ENCODE results near the gene GYG2.
A peak's percentile ranks its signal among the peaks of the same experiment; 100 is the strongest.
"Not testable (repeated sequence)": the region's sequence is repeated elsewhere in the genome, so short reads cannot be mapped to it uniquely, and the experiment has no call there.

Gene GYG2

DNA sequence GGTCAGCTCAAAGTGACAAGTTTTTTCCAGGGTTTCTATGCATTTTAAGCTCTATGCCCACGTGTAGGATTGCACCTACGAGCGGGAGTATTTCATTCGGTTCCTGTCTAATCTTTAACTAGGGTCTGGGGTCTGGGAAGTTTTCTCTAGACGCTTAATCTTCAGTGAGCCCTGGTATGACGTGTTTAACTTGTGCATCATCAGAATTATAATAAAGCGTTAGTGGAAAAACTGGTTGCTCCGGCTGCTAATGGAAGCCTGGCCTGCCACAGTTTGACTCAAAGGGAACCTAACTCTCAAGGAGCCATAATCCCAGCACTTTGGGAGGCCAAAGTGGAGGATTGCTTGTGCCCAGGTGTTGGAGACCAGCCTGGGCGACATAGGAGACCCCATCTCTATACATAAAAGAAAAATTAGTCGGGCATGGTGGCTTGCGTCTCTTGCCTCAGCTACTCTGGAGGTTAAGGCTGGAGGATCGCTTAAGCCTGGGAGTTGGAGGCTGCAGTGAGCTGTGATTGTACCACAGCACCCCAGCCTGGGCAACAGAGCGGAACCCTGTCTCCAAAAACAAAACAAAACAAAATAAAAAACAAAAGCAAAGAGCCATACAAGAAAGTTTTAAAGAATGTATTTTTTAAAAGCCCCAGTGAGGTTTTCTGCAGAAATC is 70.2 kb downstream of the GYG2 start:
- no peak overlapping the region for H3K4me3 ChIP-seq (ENCODE audit: low read depth, low read length)

DNA sequence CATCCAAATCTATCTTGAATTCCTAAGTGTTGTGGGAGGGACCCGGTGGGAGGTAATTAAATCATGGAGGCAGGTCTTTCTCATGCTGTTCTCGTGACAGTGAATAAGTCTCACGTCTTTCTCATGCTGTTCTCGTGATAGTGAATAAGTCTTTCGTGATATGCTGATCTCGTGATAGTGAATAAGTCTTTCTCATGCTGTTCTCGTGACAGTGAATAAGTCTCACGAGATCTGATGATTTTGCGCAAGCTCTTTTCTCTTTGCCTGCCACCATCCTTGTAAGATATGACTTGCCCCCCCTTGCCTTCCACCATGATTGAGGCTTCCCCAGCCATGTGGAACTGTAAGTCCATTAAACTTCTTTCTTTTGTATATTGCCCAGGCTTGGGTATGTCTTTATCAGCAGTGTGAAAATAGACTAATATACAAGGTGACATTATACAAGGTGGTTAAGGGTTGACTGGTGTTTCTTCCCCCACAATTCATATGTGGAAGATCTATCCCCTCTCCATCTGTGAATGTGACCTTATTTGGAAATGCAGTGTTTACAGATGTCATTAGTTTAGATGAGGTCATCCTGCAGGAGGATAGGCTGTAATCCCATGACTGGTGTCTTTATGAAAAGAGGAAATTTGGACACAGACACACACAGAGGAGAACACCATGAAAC is 72.8 kb downstream of the GYG2 start:
- H3K4me3 ChIP-seq (ENCODE audit: low read depth, low read length): no peak overlapping the region

DNA sequence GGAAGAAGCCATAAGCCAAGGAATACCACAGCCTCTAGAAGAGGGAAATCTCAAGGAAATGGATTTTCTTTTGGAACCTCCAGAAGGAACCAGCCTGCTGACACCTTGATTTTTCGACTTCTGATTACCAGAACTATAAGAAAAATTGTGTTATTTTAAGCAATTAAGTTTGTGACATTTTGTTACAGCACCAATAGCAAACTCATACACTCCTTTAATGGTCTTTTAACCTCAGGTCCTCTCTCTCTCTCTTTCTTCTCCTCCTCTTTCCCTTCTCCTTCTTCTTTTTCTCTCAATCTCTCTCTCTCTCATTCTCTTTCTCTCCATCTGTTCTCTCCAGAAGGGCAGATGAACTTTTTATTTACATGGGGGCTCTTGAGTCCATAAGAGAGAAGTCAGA is 74.1 kb downstream of the GYG2 start:
- H3K4me3 ChIP-seq (ENCODE audit: low read depth, low read length): no peak overlapping the region

DNA sequence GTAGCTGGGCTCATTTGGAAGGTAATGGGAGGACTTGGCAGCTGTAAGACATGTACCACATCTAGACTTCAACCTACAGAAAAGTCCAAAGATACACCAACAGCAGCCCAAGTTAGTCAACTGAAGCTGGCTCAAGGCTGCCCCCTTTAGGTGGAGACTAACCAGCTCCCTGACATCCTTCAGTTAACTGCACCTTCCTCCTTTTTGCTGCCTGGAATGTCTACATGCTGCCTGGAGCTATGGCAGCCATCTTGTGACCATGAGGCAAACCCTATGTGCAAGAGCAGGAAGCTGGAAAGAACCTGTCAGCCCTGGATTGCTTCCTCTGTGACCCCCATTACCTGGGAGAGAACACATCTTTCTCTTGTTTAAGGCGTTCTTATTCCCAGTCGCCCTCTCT is 74.6 kb downstream of the GYG2 start:
- no peak overlapping the region for H3K4me3 ChIP-seq (ENCODE audit: low read depth, low read length)

DNA sequence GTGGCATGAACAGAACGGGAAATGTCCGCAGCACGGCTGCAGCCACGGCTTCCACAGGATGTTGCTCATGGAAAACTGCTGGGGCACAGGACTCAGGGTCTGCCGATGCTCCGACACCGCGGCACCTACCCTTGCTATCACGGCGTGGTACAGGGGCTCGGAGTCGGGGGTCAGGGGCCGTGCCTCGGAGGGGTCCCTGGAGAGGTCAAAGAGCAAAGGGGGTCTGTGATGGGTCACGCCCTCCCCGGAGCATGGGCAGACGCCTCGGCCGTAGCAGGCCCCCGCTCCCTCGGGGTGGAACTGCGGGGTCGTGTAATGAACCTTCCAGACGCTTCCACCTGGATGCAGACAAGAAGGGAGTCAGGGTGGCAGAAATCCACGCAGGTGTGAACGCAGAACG is 78.6 kb downstream of the GYG2 start:
- no peak overlapping the region for H3K4me3 ChIP-seq (ENCODE audit: low read depth, low read length)

DNA sequence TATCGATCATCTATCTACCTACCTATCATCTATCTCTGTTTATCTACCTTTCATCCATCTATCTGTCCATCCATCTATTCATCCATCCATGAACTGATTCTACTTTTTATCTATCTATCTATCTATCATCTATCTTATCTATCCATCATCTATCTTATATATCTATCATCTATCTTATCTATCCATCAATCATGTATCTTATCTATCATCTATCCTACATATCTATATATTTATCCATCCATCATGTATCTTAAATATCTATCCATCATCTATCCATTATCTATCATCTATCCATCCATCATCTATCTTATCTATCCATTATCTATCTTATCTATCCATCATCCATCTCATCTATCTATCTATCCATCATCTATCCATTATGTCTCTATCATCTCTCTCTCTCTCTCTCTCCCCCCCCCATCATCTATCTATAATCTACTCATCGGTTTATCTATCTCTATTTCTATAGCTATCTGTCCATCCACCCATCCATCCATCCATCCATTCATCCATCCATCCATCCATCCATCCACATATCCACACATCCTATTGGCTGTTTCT is 79.5 kb downstream of the GYG2 start:
- H3K4me3 ChIP-seq (ENCODE audit: low read depth, low read length): no peak overlapping the region

DNA sequence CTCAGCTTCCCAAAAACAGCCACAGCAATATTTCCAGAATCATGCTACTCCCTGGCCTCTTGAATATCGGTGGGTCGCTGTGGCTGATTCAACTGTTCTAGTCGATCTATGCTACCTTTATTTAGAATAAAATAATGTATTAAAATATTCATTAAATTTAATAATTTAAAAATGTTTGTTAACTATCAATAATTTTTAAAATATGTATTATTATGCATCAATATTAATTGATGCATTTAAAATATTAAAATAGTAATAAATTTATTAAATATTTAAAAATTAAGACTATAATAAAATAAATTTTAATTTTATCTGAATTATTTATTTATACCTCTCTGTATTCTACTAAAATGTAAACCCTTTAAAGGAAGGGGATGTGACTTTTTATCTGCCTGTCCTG is 81.4 kb downstream of the GYG2 start:
- no peak overlapping the region for H3K4me3 ChIP-seq (ENCODE audit: low read depth, low read length)

DNA sequence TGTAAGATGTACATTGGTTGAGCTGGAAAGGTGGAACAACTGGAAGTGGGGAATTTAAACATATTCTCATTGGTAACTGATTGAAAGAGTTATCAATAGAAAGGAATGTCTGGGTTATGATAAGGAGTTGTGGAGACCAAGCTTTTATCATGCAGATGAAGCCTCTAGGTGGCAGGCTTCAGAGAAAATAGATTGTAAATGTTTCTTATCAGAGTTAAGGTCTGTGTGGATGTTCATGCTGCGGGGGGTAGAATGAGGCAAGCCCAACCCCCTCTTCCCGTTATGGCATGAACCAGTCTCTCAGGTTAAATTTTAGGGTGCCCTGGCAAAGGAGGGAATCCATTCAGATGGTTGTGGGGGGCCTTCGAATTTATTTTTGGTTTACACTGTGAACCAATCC is 84.4 kb downstream of the GYG2 start:
- no peak overlapping the region for H3K4me3 ChIP-seq (ENCODE audit: low read depth, low read length)

DNA sequence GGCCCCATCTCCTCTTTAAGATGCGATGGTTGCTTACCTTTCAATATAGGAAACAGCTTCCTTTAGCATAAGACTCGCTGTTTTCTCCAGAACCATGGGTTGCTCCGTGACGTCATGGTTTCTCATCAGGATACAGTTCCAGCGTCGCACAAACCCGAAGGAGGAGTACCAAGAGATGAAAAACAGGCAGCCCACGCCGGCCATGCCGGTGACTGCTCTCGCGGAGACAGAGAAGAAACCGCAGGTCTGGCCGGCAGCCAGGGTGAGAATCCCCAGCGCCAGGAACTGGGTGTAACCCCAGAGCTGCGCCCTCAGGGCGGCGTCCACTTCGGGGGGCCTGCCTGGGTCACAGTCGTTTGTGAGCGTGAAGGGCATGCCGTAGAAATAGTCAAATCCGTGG is 89.0 kb downstream of the GYG2 start:
- no peak overlapping the region for H3K4me3 ChIP-seq (ENCODE audit: low read depth, low read length)

DNA sequence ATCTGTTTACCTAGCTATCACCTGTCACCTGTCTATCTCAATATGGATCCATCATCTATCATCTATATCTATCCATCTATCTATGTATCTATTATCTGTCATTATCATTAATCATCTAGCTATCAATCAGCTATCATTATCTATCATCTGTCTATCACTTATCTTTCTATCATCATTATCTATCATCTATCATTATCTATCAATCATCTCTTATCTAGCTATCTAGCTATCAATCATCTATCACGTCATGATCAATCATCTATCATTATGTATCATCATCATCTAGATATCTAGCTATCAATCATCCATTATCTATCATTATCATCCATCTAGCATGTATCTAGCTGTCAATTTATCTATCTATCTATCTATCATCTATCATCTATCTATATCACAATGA is 92.5 kb downstream of the GYG2 start:
- H3K4me3 ChIP-seq (ENCODE audit: low read depth, low read length): no peak overlapping the region

DNA sequence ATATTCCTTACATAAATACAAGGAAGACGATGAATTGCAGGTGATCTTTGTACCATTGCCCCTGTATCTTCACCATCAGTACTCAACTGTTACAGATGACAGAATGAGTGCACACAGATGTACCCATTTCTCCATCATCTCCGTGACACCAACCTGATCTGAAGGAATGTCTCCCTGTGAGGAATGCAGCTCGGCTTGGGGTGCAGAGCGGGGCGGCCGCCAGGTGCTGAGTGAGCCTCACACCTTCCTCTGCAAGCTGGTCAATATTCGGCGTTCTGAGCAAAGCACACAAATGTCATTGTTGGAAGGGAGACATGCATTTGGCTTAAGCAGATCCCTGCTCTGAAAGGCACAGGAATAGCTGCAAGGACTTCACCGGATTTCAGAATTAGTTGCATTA is 93.0 kb downstream of the GYG2 start:
- no peak overlapping the region for H3K4me3 ChIP-seq (ENCODE audit: low read depth, low read length)

DNA sequence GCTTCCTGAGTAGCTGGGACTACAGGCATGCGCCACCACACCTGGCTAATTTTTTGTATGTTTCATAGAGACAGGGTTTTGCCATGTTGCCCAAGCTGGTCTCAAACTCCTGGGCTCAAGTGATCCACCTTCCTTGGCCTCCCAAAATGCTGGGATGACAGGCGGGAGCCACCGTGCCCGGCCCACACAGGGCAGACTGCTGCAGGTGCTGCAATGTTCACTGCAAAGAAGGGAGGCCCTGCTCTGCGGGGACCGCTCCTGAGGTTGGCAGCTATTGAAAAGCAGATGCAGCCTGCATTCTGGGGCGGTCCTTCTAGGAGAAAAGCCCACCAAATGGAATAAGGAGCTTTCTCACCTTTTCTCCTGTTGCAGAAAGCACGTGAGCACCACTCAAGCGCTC is 95.4 kb downstream of the GYG2 start:
- H3K4me3 ChIP-seq (ENCODE audit: low read depth, low read length): no peak overlapping the region

DNA sequence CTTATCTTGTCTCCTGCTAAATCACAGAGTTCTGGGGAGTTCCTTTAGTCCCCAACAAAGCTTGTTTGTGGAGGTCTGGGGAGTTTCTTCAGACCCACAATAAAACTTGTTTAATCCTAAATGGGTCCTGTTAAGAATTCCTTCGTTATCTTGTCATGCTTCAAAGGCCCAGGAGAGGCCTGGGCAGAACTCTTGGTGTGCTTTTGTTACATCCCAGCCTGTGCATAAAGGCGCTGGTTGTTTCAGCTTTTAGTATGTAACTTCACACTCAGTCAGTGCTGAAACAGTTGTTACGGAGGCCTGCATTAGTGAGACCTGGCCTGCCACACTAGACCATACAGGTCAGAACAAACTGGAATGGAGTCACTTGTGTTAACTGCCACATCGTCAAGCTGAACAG is 97.5 kb downstream of the GYG2 start:
- H3K4me3 ChIP-seq (ENCODE audit: low read depth, low read length): not testable (repeated sequence)

DNA sequence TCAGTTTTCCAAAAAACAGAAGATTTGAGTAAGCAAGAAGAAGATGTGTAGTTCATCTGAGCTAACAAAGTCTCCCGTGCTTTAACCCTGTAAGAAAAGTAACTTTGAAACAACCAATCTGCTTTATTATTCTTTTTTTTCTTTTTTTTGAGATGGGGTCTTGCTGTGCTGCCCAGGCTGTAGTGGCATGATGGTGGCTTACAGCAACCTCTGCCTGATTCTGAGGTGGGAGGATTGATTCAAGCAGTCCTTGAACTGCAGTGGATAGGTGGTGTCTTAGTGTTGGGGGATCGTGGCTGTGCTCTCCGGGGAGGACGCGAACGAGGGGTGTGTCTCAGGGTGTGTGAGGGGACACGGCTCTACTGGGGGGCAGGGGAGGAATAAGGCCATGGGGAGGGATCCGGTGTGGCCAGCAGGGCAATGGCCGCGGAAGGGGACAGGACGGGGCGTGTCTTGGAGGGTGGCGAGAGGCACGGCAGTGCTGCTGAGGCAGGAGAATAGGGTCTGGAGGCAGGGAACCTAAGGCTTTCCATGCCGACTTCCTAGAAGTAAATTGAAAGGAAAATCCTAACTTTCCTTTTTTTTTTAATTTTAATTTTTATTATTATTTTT is 98.0 kb downstream of the GYG2 start:
- no peak overlapping the region for H3K4me3 ChIP-seq (ENCODE audit: low read depth, low read length)

DNA sequence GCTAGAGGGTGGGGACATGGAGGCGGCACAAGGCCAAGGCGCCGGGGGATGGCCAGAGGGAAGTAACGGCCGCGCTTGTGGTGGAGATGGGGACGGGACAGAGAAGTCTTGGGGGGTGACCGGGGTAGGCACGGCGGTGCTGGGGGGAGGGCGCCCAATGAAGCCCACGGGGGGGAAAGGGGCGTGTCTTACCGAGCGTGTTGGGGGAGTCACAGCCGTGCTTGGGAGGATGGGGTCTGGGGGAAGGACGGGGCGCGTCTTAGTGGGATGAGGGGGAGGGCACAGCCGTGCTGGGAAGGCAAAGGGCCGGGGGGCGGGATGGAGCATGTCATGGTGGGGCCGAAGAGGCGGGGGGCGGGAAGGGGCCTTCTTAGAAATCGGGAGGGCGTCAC is 99.5 kb downstream of the GYG2 start:
- H3K4me3 ChIP-seq (ENCODE audit: low read depth, low read length): peak overlapping the region; percentile 17

DNA sequence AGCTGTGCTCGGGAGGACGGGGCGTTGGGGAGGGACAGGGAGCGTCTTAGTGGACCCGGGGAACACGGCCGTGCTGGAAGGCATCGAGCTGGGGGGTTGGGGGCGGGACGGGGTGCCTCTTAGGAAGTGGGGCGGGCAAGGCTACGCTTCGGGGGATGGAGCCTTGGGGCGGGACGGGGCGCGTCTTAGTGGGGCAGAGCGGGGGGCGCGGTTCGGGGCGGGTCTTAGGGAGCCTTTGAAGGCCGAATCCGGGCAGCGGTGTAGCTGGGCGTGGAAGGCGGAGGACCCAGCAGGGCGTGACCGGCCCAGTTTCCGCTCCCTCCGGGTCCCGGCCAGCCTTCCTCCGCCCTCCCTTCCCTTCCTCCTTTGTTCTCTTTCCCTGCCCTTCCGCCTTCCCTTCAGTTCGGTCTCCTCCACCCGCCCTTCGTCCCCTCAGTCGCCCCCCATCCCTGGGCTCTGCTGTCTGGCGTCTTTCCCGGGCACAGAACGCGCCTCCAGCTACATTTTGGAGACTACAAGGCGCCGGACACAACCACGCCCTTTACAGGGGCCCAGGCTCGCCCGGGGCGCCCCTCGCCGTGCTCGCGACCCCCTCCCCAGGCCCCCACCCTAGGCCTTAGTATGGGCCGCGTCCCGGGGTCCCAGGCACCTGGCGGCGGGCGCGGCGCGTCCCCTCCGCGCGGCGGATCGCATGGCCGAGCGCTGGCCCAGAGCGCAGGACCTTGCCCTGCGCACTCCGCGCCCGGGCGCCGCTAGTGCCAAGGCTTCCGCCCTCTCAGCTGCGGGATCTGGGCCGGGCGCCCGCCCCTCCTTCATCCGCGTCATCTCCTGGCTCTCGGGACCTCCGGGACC is 100.1 kb downstream of the GYG2 start, which contains the start of gene ARSD:
ARSD (minus strand) TSS at position 757 of the 852 bp plus-strand sequence; CDS start at position 693, 64 bp downstream.
- peak within 1 kb of the TSS; percentile 43 for H3K4me3 ChIP-seq (ENCODE audit: low read depth, low read length)

DNA sequence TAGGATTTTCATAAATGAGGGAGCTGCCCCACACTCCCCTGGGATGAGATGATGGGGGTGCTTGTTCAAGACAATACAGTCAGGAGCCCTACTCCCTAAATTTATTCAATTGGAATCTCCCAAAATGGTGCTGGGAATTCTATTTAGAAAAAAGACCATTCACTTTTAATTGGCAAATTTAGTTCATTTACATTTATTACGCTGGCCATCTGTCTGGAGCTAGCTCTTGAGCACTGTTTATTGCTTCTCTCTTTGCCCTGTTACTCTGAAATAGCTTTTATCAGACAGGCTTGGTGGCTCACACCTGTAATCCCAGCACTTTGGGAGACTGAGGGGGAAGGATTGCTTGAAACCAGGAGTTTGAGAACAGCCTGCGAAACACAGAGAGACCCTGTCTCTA is 102.4 kb downstream of the GYG2 start:
- no peak overlapping the region for H3K4me3 ChIP-seq (ENCODE audit: low read depth, low read length)

DNA sequence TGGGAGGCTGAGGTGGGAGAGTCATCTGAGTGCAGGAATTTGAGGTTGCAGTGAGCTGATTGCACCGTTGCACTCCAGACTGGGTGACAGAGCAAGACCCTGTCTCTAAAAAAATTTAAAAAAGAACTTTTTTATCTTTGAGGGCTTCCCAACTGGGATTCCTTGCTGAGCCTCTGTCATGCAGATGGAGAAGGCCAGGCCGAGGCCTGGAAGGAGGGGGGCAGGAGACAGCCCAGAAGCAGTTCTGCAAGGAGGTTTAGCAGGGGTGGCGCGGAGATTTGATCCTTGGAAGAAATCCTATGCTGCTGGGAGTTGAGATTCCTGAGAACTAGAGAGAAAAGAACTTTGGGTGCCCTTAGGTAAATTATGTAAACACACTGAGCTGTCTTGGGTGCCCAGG is 102.9 kb downstream of the GYG2 start:
- H3K4me3 ChIP-seq (ENCODE audit: low read depth, low read length): no peak overlapping the region

Data from iPS-11a (cell line).